Iris pigment epithelial cell (primary cell): Measurements from ENCODE around the gene TSPAN31.

Experiments used
- DNase-seq: peaks from one replicate; pipeline ENCODE4 v3.0.0-alpha.2; 2011; ENCODE audit warnings: low read depth

Gene TSPAN31

GRCh38 chr12:57735952-57736740 is 8.7 kb upstream of the TSPAN31 start:
- peak; percentile 31 for DNase-seq

DNA sequence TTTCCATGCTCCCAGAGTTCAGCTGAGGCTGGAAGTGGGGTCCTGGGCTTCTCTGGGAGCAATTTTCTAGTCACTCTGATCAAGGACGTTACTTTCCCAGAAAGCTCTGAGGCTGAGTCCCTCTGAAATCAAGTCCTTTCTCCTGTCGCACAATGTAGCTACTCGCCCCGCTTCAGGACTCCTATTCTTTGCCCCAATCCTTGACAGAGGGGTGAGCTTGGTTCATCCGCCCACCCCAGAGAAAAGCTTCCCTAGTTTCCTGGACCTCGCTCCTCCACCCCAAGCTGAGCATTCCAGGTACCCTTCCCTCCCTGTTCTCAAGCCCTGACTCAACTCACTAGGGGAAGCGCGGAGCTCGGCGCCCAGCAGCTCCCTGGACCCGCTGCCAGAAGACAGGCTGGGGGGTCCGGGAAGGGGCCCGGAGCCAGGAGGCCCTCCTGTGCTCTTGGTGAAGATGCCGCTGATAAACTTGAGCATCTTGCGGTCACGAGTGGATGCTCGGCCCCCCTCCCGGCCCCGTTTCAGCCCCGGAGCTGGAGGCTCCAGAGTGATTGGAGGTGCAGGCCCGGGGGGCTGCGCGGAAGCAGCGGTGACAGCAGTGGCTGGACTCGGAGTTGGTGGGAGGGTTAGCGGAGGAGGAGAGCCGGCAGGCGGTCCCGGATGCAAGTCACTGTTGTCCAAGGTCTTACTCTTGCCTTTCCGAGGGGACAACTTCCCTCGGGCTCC is 7.9 kb upstream of the TSPAN31 start:
- DNase-seq: no peak

- no peak for DNase-seq
Observed at GRCh38 chr12:57737467-57738460, 7.1 kb upstream of the TSPAN31 start.

GRCh38 chr12:57738661-57739237 is 6.1 kb upstream of the TSPAN31 start, which contains the start of gene AGAP2:
AGAP2 (minus strand) TSS chr12:57738742; CDS start chr12:57738246, 496 bp downstream.
- DNase-seq: no peak

DNA sequence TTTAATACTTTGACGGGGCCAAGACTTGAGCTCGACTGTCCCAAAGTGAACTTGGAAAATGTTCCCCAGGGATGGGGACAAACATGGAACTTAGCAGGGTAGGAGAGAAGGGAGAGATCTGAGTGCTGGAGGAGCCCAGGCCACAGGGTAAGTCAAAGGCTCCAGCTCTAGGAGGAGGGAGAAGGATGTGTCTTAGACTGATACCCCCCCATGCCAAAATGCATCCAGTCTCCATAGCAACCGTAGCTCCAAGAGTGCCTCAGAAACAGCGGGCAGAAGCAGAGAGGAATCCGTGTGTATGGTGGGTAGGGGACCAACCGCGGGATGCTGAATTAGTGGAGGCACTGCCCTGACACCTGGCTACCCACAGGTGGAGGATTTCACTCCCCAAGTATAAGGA is 5.5 kb upstream of the TSPAN31 start:
- no peak for DNase-seq

- DNase-seq: no peak
Observed at GRCh38 chr12:57739914-57740538, 4.8 kb upstream of the TSPAN31 start.

DNA sequence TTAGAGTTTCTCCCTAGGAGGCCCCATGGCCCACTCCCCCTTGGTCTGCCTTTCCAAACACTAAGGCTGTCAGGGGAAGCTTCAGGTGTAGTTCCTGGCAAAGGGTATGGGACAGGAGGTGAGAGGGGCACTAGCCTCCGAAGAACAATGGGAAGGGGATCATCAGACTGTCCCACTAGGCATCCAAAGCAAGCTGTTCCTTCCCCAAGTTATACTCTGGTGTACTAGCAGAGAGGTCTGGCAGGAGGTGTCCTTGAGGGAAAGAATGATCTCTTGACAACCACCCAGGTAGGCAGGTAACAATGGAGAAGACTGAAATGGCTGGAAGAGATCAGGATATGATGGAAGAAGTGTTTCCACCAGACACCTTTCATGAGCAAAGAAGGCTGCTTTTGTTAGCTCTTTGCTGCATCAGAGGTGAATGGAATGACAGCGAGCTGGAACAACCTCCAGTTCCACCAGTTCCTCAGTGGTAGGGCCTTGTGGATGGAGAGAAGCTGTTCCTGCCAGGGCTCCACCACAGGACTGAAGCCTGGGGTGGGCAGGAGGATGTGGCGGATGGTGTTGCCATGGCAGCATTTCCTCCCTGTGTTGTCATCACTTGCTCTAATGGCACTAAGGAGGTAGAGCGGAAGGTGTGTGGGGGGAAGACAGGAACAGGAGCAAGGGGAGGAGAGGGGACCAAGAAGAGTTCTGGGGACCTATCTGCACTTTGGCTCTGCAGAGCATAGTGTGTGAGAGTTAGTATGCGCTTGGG is 4.0 kb upstream of the TSPAN31 start:
- DNase-seq: no peak

- DNase-seq: no peak
Observed at GRCh38 chr12:57741413-57741789, 3.4 kb upstream of the TSPAN31 start.

DNA sequence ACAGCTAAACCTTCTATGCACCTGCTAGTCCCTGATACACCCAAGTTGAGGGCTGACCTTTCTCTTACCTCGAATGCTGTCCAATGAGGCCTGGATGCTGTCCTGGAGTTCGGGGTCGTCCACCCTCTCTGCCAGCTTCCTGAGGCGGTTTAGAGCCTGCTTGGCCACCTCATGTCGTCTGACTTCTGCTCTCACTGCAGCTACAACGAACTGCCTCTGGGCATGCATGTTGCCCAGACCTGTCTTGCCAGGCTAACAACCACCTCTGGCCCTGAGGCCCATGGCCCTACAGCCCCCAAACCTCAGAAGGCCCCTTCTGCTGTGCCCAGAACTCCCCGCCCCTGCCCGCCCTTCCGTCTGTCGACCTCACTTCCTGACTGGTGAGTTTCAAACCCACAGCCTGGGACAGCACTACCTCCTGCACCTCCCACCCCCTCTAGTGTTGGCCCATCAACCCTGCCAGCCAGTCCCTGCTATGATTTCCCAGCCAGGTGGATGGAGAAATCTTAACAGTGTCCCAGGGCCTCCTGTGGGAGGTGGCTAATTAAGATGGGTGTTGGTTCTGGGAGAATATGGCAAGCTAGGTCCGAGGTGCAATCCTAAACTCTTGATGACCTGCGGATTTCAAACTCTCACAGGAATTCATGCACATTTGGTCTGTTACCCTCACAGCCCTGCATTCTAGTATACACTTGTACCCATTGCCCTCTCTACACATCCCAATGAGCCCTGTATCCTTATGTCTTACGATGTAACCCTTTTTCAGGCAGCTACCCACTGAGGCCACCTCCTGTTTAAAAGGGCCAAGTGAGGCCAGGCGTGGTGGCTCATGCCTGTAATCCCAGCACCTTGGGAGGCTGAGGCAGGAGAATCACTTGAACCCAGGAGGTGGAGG is 2.7 kb upstream of the TSPAN31 start:
- no peak for DNase-seq

- no peak for DNase-seq
Observed at GRCh38 chr12:57743769-57744168, 1.1 kb upstream of the TSPAN31 start.

DNA sequence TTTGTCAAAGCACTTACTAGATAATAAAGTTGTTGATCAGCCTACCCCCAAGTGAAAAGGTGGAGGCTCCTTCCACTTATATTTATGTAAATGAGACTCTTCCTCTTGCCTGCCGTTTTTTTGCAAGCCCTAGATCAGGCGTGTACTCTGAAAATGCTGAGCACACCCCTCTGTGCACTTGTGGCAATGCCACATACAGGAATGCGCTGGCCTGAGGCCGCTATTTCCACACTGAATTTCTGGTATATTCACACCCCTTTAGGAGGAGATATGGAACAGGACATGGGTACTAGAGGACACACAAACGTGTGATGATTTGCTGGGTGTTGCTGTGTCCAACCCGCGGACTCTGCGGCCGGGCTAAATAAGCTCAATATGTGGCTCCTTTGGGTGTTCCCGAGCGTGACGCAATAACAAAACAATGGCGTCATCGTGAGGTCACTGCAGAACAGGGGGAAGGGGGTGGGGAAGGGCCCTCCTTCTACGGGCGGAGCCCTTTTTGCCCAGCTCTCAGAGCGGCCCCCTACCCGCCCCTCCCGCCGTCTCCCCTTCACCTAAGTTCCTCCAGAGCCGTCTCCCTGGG is 554 bp upstream of the TSPAN31 start:
- DNase-seq: peak; percentile 76

DNA sequence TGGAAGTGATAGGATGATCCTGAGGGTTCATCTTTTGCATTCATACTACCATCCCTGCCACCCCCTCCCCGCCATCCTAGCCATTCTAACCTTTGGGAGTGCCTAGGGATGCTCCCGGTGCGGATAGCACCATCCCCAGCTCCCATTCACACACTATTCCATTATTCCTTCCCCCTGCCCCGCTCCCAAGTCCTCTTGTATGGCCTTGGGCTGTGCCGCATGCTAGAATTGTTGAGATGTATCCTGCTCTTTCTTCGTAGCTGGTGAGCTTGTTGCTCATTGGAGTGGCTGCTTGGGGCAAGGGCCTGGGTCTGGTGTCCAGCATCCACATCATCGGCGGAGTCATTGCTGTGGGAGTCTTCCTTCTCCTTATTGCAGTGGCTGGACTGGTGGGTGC is 644 bp downstream of the TSPAN31 start:
- no peak for DNase-seq

DNA sequence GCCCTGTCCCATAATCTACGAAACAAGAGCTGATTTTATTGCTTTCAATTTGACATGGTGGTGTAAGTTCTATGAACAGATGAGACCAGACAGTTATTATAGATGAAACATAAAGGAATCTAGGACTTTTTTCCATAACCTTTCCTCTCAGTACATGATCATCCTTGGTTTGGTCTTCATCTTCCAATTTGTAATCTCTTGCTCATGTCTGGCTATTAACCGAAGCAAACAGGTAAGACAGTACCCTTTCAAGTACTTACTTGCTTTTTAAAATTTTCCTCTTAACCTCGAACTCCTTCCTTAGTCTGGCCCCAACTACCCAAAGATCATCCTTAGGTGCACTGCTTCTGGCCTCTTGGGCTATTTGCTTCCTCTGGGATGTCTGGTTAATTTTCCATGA is 1.2 kb downstream of the TSPAN31 start:
- DNase-seq: no peak

- DNase-seq: no peak
Observed at GRCh38 chr12:57749061-57749460, 4.2 kb downstream of the TSPAN31 start.

DNA sequence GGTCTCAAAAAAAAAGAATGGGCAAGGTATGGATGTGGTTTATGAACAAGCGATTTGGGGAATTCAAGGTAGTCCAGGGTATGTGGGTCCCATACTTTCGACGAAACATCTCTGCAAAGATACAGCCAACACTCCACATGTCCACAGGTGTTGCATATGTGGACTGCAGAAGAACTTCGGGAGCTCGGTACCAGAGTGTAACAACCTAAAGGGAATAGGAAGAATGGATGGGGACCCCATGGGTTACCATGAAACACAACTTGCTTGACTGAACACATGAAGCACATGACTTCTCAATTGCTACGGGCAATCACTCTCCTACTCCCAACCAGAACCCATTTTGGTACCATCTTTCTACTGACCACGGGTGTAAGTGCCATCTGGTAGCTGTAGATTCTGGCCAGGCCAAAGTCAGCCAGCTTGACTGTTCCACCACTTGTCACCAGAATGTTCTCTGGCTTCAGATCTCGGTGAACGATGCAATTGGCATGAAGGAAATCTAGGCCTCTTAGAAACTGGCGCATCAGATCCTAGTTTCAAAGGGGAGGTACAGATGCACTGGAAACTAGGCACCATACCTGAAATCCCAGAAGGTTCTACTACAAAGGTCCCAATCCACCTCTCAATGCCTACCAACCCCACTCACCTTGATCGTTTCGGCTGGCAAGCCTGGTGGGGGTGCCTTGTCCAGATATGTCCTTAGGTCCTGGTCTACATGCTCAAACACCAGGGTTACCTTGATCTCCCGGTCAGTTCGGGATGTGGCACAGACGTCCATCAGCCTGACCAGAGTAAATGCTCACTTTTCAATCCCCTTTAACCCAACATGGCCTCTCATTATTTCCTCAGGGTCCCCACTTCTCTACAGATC is 6.0 kb downstream of the TSPAN31 start:
- no peak for DNase-seq

DNA sequence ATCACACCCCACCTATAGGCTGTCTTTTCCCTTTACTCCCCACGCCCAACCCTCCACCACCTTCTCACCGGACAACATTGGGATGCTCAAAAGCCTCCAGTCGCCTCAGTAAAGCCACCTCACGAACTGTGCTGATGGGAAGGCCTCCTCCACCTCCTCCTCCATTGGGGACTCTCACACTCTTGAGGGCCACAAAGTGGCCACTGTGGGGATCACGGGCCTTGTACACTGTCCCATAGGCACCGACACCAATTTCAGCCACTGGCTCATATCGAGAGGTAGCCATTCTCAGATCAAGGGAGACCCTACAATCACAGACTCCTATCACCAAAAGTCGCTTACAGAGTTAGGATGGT is 6.6 kb downstream of the TSPAN31 start:
- DNase-seq: no peak

GRCh38 chr12:57751788-57752667 is 7.2 kb downstream of the TSPAN31 start, which contains the start of gene CDK4:
CDK4 (minus strand) TSS chr12:57752310; CDS start chr12:57751717, 593 bp downstream.
- DNase-seq: peak; percentile 100
